Mammary epithelial cell (primary cell): Measurements from ENCODE around the gene ZBTB25.

ENCODE experiments used
- EZH2 ChIP-seq: IDR thresholded peaks from 2 replicates; pipeline ENCODE4 v1.6.1; 2012; ENCODE audit warnings: low read length, inconsistent platforms, borderline replicate concordance
- TF ChIP-seq, protein P1 (sequence below), 2 donors: IDR thresholded peaks in 1 of 2; conservative IDR thresholded peaks in 1 of 2; 2 replicates each; pipeline ENCODE4 v1.5.1; 2011 to 2012; ENCODE audit warnings: inconsistent platforms in 2 of 2, low read length in 2 of 2, mild to moderate bottlenecking in 2 of 2, control low read depth in 1 of 2, low read depth in 1 of 2; ENCODE audit not compliant: insufficient read depth in 1 of 2; ENCODE audit errors: extremely low read depth in 1 of 2

DNA sequence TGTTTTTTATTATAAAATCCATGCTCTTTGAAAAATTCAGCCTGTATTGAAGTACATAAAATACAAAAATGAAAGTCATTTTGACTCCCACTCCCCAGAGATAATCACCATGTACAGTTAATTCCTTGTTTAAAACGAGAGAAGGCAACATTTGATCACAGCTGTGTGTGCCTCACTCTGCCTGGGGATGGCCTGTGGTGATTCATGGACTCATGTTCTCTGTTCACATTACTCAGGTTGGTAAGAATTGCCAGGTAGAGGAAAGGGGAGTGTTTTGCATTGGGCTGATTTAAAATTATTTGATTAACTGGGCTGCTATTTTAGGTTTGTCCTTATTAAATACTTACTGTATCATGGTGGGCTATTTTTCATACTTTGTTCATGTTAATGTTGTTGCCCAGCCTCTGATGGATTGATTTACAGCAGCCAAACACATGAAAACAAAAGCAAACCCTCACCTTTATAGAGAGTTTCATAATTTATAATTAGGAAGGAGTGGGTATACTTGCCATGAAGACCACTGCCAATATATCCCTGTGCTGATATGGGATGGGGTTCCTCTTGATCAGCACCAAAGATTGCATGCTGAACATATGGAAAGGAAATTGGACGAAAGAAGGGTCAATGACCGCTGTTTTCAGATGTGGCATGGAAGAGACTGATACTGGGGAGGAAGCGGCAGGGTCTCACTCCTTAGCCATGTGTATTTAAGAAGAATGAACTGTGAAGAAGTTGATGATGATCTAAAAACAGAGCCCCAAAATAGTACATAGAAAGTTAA lies 3.9 kb upstream of the ZBTB25 start:
- TF ChIP-seq EZH2: no peak
- TF ChIP-seq, protein P1, sequence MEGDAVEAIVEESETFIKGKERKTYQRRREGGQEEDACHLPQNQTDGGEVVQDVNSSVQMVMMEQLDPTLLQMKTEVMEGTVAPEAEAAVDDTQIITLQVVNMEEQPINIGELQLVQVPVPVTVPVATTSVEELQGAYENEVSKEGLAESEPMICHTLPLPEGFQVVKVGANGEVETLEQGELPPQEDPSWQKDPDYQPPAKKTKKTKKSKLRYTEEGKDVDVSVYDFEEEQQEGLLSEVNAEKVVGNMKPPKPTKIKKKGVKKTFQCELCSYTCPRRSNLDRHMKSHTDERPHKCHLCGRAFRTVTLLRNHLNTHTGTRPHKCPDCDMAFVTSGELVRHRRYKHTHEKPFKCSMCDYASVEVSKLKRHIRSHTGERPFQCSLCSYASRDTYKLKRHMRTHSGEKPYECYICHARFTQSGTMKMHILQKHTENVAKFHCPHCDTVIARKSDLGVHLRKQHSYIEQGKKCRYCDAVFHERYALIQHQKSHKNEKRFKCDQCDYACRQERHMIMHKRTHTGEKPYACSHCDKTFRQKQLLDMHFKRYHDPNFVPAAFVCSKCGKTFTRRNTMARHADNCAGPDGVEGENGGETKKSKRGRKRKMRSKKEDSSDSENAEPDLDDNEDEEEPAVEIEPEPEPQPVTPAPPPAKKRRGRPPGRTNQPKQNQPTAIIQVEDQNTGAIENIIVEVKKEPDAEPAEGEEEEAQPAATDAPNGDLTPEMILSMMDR (conservative IDR thresholded peaks at IDR 0.05 in 1 of 2, IDR thresholded peaks at IDR 0.05 in 1 of 2; ENCODE audit: extremely low read depth in 1 of 2, insufficient read depth in 1 of 2, low read depth in 1 of 2, low read length in 2 of 2): no peak
